ENCODE data around the gene PLA2G4E. TPM values are rescaled to one million over a fixed set of nuclear protein-coding genes. Genes with fewer than 3 reads are reported as not detected.

The PLA2G4E gene
- total and polyA plus RNA-seq, 2 of the 13 experiments (the other 11 are each of a cell fraction or from before 2014, with no cell fraction given) = not detected

- TF ChIP-seq ZIK1 (CRISPR knock-in tag; IDR thresholded peaks at IDR 0.05; ENCODE audit: borderline replicate concordance, low read depth) (no peak), ZNF180 (CRISPR knock-in tag; IDR thresholded peaks at IDR 0.05; ENCODE audit: borderline replicate concordance, low read depth) (no peak), ATF7-NPFF (CRISPR knock-in tag; IDR thresholded peaks at IDR 0.05; ENCODE audit: low read depth) (no peak)
- TF ChIP-seq, protein P1, sequence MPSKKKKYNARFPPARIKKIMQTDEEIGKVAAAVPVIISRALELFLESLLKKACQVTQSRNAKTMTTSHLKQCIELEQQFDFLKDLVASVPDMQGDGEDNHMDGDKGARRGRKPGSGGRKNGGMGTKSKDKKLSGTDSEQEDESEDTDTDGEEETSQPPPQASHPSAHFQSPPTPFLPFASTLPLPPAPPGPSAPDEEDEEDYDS (CRISPR knock-in tag; IDR thresholded peaks at IDR 0.05) = no peak
These were observed 50.4 kb downstream of the PLA2G4E start (continued) for GRCh38 chr15:41970456-41970855.

DNA sequence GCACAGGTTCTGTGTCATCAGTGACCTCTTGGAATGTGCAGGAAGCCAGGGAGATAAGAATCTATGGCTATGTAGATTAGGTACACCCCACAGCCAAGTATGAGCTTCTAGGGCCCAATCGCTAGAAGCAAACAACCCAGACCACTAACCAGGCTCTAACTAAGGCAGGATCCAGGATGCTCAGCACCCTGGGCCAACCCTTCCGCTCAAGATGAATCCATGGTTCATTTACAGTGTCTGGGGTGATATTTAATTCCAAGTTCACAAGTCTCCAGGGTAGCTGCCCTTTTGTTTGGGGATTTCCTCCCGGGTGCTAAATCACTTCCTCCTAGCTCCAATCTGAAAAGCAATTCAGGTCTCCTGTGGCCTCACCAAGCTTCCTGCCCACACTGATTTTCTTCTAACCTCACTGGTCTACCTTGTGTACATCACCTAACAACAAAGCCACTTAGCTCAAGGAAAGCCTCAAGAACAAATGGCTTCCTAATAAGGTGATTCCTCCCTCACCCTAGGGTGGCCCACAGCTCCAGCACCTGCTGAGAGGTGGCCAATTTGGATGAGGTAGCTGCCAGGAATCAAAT lies 50.9 kb downstream of the PLA2G4E start:
- Histone ChIP-seq H3K27ac (ENCODE audit: extremely low read length, insufficient read depth, low read length) (no peak overlapping the region), H3K27me3 (ENCODE audit: control insufficient read depth in 1 of 2, insufficient read depth in 2 of 2, low read length in 2 of 2) (no peaks in the 10 kb centered on the region), H2AFZ (ENCODE audit: low read length) (no peak overlapping the region), H3K4me2 (ENCODE audit: low read depth, low read length) (no peak overlapping the region), H3K4me1 (ENCODE audit: insufficient read depth, low read length) (peaks cover 34% of the 10 kb centered on the region), H3K9ac (ENCODE audit: insufficient read depth, low read depth, low read length) (no peak overlapping the region), H3K9me3 (ENCODE audit: low read length) (no peaks in the 10 kb centered on the region), H3K36me3 (replicated peaks in 1 of 2; ENCODE audit: control insufficient read depth in 1 of 2, insufficient read depth in 2 of 2, low read length in 2 of 2) (no peaks in the 10 kb centered on the region), H3K4me3 (replicated peaks in 1 of 3; ENCODE audit: insufficient read depth in 1 of 3, low read depth in 2 of 3, low read length in 3 of 3) (no peak overlapping the region), H3K79me2 (ENCODE audit: insufficient read depth, low read length) (no peaks in the 10 kb centered on the region), H4K20me1 (ENCODE audit: insufficient read depth, low read length) (no peaks in the 10 kb centered on the region)
- FAIRE-seq (peak; percentile 4), ATAC-seq (no peak), DNase-seq (ENCODE audit: low spot score) (no peak)
- TF ChIP-seq TBX2 (CRISPR knock-in tag; IDR thresholded peaks at IDR 0.05; ENCODE audit: borderline replicate concordance) = 0 out of 2 replicates have a peak, but pooled peaks have one; percentile 26
- TF ChIP-seq, protein P2, sequence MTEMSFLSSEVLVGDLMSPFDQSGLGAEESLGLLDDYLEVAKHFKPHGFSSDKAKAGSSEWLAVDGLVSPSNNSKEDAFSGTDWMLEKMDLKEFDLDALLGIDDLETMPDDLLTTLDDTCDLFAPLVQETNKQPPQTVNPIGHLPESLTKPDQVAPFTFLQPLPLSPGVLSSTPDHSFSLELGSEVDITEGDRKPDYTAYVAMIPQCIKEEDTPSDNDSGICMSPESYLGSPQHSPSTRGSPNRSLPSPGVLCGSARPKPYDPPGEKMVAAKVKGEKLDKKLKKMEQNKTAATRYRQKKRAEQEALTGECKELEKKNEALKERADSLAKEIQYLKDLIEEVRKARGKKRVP (CRISPR knock-in tag; IDR thresholded peaks at IDR 0.05) = no peak
- ChIA-PET CTCF (ENCODE audit: low intra/inter-chr PET ratio, low total read pairs) (no interaction called here), POLR2A (interaction anchor here (1.1 kb wide), 1 partner anchor 9 kb away, joined by 4 read pairs; no protein-coding TSS in a partner anchor)
- in situ Hi-C loops (cut with HindIII; ENCODE audit: extremely low pct_ligation_motif_present, low pct_unique_long_range_greater_than_20kb) (no loop called here), intact Hi-C loops (cut with micrococcal nuclease; ENCODE audit: unreplicated experiment) (loop anchor here (5.0 kb wide), 1 partner anchor 43 kb away; no protein-coding TSS in a partner anchor)
- BruUV-seq (replicated peaks) = no TSS peak
- 56% methylated on average over 1 of the region's 3 CpGs for WGBS (ENCODE audit: low lambda C conversion rate)

Data from HepG2 (cell line).